ENCODE measurements around the gene SOX5. TPM values are rescaled to one million over a fixed set of nuclear protein-coding genes. Genes with fewer than 3 reads are reported as not detected.

Gene SOX5
- total and polyA plus RNA-seq, 2 of the 8 experiments (the other 6 are each of a cell fraction or from before 2014, with no cell fraction given), result 2.2 to 2.6 TPM

DNA sequence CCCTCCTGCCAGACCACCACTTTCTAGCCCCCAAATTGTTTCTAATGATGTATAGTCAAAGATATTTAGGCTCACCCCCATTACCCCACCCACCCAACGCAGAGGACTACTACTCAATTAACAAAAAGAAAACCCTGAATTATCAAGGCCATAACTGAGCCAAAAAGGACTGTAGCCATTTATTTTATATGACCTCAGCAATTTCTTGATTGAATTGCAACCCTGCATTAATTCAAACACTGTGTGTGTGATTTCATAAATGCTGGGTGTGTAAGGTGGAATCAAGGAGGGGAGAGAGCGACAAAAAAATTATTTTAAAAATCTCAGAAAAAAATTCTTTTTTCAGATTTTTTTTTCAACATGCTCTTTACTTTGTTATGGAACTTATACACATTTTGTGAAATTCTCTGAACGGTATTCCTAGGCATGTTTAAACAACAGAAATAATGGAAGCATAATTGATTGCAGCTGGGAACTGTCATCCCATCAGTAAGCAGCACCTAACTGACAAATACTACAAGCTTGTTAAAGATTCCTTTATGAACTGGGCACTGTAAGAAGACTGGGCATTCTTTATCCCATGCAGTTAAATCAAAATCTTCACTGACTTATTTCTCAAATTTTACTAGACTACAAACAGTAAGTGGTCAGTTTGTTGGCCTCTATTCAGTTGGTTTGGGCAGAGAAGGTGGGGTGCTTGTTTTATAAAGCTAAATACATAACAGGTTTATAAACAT, 179.1 kb downstream of the SOX5 start:
- no peak overlapping the region for H3K27ac ChIP-seq (ENCODE audit: low read depth, low read length)
- no peak overlapping the region for H2AK5ac ChIP-seq (ENCODE audit: low read depth, low read length)
- H3K36me3 ChIP-seq (ENCODE audit: control insufficient read depth in 2 of 4, insufficient read depth in 4 of 4, low read length in 3 of 4), result no peaks in the 10 kb centered on the region
- no peaks in the 10 kb centered on the region for H4K20me1 ChIP-seq (replicated peaks in 1 of 2; ENCODE audit: control insufficient read depth in 1 of 2, insufficient read depth in 2 of 2, low read length in 2 of 2)
- no peaks in the 10 kb centered on the region for H3K27me3 ChIP-seq (replicated peaks in 1 of 4; ENCODE audit: control insufficient read depth in 3 of 4, extremely low read depth in 1 of 4, insufficient read depth in 3 of 4, low read length in 3 of 4)
- no peak overlapping the region for H2BK15ac ChIP-seq (ENCODE audit: low read length)
- H3K4me3 ChIP-seq (ENCODE audit: extremely low read depth in 1 of 4, insufficient read depth in 2 of 4, low read depth in 3 of 4, low read length in 4 of 4), result no peak overlapping the region
- H3K4me2 ChIP-seq (ENCODE audit: insufficient read depth in 1 of 2, low read depth in 2 of 2, low read length in 2 of 2), result no peak overlapping the region
- H2BK120ac ChIP-seq (replicated peaks; ENCODE audit: low read depth, low read length), result no peak overlapping the region
- H4K8ac ChIP-seq (ENCODE audit: extremely low read depth, insufficient read depth, low read length), result no peak overlapping the region
- no peak overlapping the region for H3K9ac ChIP-seq (replicated peaks in 1 of 4; ENCODE audit: extremely low read depth in 1 of 4, low read depth in 3 of 4, low read length in 3 of 4)
- H3K9me3 ChIP-seq (ENCODE audit: insufficient read depth in 2 of 2, low read depth in 1 of 2, low read length in 1 of 2), result no peaks in the 10 kb centered on the region
- ChIA-PET CTCF (ENCODE audit: partially characterized antibody) (interaction anchor here (0.9 kb wide), 1 partner anchor 255 kb away, joined by 3 read pairs; no protein-coding TSS in a partner anchor), POLR2A (ENCODE audit: partially characterized antibody) (interaction anchor here (0.7 kb wide), 1 partner anchor 48 kb away, joined by 3 read pairs; no protein-coding TSS in a partner anchor)
- no peak overlapping the region for H2BK20ac ChIP-seq (ENCODE audit: low read length)
- no peaks in the 10 kb centered on the region for H3K79me2 ChIP-seq (ENCODE audit: control insufficient read depth in 1 of 2, insufficient read depth in 2 of 2, low read length in 2 of 2)
- no peak overlapping the region for H3K23ac ChIP-seq (ENCODE audit: insufficient read length)
- H3K14ac ChIP-seq (ENCODE audit: insufficient read length), result no peak overlapping the region
- 93% methylated on average over 3 of the region's 3 CpGs; no CpG with 5 or more reads in 1 of the 2 experiments for WGBS, 2 experiments (ENCODE audit: extremely low coverage in 1 of 2, insufficient coverage in 1 of 2, insufficient read length in 1 of 2, insufficient replicate concordance in 2 of 2, low coverage in 1 of 2, low lambda C conversion rate in 2 of 2, missing lambda C conversion rate in 1 of 2)
- no peak overlapping the region for H3K18ac ChIP-seq (ENCODE audit: extremely low read depth, low read length)
- no peak overlapping the region for H2AFZ ChIP-seq (ENCODE audit: low read length)
- H3K4ac ChIP-seq (replicated peaks; ENCODE audit: insufficient read length, low read depth, low read length), result no peak overlapping the region
- H2BK5ac ChIP-seq (ENCODE audit: low read depth, low read length), result no peak overlapping the region
- H3K56ac ChIP-seq (replicated peaks; ENCODE audit: insufficient read length, low read depth, low read length), result no peak overlapping the region
- H3K79me1 ChIP-seq (ENCODE audit: low read depth, low read length), result no peaks in the 10 kb centered on the region
- DNase-seq (ENCODE audit: low read depth in 1 of 2, low spot score in 2 of 2) (no peak), FAIRE-seq (no peak)
- H4K91ac ChIP-seq (replicated peaks; ENCODE audit: insufficient read length, low read length), result no peak overlapping the region
- H2BK12ac ChIP-seq (ENCODE audit: low read depth, low read length), result no peak overlapping the region
- peaks cover 0 to 8% (median 2%) of the 10 kb centered on the region in 4 experiments; a peak in 2 of 7 replicates for H3K4me1 ChIP-seq (replicated peaks in 1 of 4; ENCODE audit: control insufficient read depth in 3 of 4, insufficient read depth in 4 of 4, low read length in 3 of 4)
- H4K5ac ChIP-seq (ENCODE audit: insufficient read length, low read depth, low read length), result no peak overlapping the region
- no peaks in the 10 kb centered on the region for H3K23me2 ChIP-seq (ENCODE audit: low read depth, low read length)
- TF ChIP-seq EP300 (IDR thresholded peaks at IDR 0.05; ENCODE audit: borderline replicate concordance in 1 of 2, low read depth in 2 of 2, low read length in 2 of 2), result no peak
- TF ChIP-seq TAF1 (IDR thresholded peaks at IDR 0.05; ENCODE audit: low read depth, low read length), result no peak
- TF ChIP-seq EGR1 (IDR thresholded peaks at IDR 0.05; ENCODE audit: borderline replicate concordance, low read depth, low read length), result no peak
- no peak for TF ChIP-seq CEBPB (IDR thresholded peaks at IDR 0.05; ENCODE audit: low read depth, low read length)
- TF ChIP-seq BACH1 (IDR thresholded peaks at IDR 0.05; ENCODE audit: low read length), result no peak
- no peak for TF ChIP-seq CTBP2 (IDR thresholded peaks at IDR 0.05; ENCODE audit: borderline replicate concordance, insufficient read depth, insufficient read length, low read length)
- no peak for TF ChIP-seq E2F6 (IDR thresholded peaks at IDR 0.05)
- TF ChIP-seq ZNF274 (IDR thresholded peaks at IDR 0.05; ENCODE audit: borderline replicate concordance, extremely low read depth, low read length), result no peak
